Melanocyte of skin (primary cell): ENCODE measurements around the gene MED19. TPM values are rescaled to one million over a fixed set of nuclear protein-coding genes. Genes with fewer than 3 reads are reported as not detected.

Source experiments
- small RNA-seq, 2 donors: library from RNA; depleted of rRNA; stranded (forward); fragments of <200 nt; gene quantifications; one replicate each; pipeline ENCODE3, GENCODE V24; 2012
- total RNA-seq, 2 donors: library from RNA; depleted of rRNA; stranded (reverse); fragments of >200 nt; gene quantifications; 2 replicates each; pipeline ENCODE4 v1.2.3, GENCODE V29; 2012

Gene MED19, protein sequence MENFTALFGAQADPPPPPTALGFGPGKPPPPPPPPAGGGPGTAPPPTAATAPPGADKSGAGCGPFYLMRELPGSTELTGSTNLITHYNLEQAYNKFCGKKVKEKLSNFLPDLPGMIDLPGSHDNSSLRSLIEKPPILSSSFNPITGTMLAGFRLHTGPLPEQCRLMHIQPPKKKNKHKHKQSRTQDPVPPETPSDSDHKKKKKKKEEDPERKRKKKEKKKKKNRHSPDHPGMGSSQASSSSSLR
- 10 to 100 TPM; 12.7 to 17.3 TPM for total RNA-seq

DNA sequence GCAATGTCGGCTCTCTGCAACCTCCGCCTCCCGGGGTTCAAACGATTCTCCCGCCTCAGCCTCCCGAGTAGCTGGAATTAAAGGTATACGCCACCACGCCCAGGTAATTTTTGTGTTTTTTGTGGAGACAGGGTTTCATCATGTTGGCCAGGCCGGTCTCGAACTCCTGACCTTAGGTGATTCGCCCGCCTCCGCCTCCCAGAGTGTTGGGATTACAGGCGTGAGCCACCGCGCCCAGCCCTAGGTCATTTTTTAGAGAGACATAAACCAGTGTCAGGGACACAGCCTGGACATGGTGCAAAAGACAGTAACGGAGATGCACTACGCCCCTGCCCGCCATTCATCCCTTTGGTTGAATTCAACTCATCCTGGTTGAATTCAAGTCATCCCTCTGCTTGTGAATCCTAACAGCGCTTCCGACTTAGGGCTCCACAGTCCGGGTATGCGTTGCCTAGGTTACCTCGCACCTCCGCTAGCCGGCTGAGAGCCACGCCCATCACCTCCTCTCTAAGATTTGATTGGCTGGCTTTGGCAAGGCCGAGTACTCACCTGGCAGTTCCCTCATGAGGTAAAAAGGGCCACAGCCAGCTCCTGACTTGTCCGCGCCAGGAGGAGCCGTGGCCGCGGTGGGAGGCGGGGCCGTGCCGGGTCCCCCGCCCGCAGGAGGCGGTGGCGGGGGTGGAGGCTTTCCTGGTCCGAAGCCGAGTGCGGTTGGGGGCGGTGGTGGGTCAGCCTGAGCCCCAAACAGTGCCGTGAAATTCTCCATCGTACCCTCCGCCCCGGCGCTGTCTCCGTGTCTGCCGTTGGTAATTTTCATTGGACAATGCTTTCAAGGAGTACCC, at the start of gene MED19:
Gene MED19, minus strand, starts transcription at position 802 of the 842 bp plus-strand sequence. Its CDS starts 36 bp downstream, at position 766.

DNA sequence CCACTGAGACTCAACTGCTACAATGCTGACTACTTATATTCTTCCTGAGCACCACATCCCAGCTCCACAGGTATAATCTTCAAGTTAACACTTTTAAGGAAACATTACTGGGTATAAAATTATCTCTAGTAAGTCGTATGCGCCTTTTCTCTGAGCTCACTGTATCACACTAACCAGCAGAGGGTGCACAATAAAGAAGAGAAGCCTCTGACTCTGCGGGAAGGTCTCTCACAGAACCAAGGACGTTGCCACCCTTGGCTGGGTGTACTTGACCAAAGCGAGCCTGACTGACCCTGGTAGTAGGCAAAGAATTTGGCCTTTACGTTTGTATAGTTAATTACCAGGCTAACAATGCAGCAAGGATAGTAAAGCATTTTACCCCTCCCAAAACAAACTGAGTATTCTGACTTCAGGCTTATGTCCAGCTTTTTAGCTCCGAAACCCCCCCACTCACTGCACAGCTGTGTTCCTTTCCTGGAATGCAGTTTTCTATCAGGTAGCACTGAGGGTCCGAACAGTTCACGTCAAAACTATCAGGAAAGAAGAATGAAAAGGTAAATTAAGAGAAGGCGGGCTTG, 39.8 kb upstream of the MED19 start, which contains the start of gene BTBD18:
Gene BTBD18, minus strand, starts transcription at position 144 of the 578 bp plus-strand sequence. CDS start 631 bp downstream, outside the sequence.

DNA sequence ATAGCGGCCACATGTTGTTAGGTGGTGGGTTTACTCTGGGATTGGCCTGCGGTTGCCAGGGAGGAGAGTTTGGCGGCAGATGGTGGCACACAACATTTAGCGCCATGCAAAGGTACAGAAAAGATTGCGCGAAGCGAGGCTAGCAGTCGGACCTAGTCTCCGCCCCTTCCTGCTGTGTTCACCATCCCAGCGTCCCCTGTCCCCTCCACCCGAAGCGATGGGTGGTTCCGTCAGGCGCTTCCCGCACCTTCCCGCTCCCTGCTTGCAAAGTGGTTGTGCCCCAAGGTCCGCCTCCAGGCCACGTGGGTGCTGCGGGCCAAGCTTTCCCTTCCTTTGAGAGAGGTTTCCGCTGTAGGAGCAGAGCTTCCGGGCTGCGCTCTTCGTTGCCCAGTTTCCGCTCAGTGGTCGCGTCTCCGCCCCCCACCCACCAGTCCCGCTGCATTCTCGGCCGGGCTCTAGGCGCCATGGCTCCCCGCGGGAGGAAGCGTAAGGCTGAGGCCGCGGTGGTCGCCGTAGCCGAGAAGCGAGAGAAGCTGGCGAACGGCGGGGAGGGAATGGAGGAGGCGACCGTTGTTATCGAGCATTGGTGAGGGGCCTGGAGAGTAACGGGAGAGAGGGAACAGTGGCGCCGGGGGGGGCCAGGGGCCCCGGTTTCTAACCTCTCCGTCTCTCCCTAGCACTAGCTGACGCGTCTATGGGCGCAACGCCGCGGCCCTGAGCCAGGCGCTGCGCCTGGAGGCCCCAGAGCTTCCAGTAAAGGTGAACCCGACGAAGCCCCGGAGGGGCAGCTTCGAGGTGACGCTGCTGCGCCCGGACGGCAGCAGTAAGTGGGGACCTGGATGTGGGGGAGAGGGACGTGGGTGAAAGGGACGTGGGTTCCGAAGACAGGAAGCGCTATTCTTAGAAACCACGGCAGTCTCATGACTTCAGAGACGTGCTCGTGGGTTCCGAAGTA, 29.4 kb upstream of the MED19 start, which contains the start of gene SELENOH:
Gene SELENOH, plus strand, starts transcription at position 360 of the 955 bp plus-strand sequence. Its CDS starts 105 bp downstream, at position 465.

DNA sequence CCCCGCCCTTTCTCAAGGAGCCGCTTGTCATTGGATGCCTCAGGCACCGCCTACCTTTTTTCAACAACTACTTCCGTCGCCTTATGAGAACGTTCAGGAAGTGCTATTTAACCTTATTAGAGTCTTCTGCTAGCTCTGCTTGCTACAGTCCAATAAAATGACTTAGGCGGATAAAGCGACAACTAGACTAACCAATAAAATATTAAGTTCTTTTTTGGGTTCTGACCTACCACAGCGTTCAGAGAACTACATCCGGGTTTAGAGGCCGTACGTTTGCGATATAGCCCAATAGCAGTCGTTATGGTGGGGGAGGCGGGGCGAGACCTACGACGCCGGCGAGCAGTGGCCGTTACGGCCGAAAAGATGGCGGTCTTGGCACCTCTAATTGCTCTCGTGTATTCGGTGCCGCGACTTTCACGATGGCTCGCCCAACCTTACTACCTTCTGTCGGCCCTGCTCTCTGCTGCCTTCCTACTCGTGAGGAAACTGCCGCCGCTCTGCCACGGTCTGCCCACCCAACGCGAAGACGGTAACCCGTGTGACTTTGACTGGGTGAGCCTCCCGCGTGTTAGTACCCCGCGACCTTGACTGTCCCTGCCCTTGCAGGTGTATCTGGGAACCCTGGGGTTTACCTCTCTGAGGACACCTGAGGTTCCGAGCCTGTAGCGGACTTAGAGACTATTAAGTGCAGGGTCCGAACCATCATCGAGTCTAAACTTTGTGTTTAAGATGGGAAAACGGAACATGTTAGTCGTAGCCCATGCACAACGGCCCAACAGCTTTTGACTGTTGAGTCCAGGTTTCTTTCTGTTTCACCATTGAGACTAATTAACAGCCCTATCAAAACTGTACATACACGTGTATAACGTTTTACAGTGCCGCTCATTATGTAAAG, 488 bp upstream of the MED19 start, which contains the start of gene TMX2:
Gene TMX2, plus strand, starts transcription at position 338 of the 895 bp plus-strand sequence. Its CDS starts 26 bp downstream, at position 364.

DNA sequence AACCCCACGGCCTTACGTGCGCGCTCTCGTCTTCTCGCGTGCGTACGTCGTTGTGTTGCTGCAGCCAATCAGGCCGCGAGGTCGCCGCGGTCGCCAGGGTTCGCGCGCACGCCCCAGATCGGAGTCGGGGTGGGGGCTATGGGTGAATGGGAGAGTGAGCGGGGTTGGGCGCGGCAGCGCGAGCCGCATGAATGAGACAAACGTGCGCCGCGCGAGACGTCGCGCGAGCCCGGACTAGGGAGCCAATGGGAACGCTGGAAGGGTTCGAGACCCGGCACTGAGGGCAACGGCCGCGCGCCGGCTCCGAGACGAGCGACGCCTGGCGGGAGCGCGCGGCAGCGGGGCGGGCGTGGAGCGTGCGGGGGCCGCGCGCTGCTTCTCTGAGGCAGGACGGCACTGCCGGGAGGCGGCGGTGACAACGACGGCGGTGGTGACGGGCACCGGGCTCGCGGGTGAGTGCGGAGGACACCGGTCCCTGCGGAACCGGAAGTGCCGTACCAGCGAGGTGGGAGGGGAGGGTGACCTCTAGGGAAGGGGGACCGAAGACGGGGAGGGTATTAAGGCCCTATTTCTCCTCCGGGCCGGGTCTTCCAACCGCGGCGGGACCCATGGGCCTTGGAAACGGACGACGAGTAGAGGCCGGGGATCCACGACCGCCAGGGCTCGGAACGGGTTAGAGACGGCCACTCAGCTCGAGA, 44.1 kb downstream of the MED19 start, which contains the start of gene ZDHHC5:
Gene ZDHHC5, plus strand, starts transcription at position 379 of the 698 bp plus-strand sequence. CDS start 4,977 bp downstream, outside the sequence.

GRCh38 chr11:57657194-57658022, 54.6 kb downstream of the MED19 start, which contains the start of gene CLP1:
Gene CLP1 (plus strand): TSS chr11:57657762. CDS start chr11:57659477, 1,715 bp downstream.

Small RNAs within 50 kb of the gene (small RNA-seq; reads per million reads assigned to genes)
- gene TMX2-CTNND1 = 0 reads per million in 2 donors

Other genes with a start within 250 kb of the MED19 start
- gene SLC43A1, start 196.5 kb downstream of the MED19 start, total RNA-seq = 10 to 100 TPM in 1 of 2 donors, 1 to 10 TPM in 1; 5.2 to 17.0 TPM
- 10 to 100 TPM; 19.6 to 72.9 TPM for gene TIMM10, start 181.5 kb downstream of the MED19 start, total RNA-seq
- gene SMTNL1, start 174.6 kb downstream of the MED19 start, total RNA-seq = not detected
- gene UBE2L6, start 144.5 kb downstream of the MED19 start, total RNA-seq = 100 to 1,000 TPM; 169 to 295 TPM
- gene SERPING1, start 114.5 kb downstream of the MED19 start, total RNA-seq = 1 to 10 TPM; 8.3 to 8.9 TPM
- gene YPEL4, start 62.3 kb downstream of the MED19 start, total RNA-seq = 1 to 10 TPM in 1 of 2 donors, under 1 TPM in 1; 0.33 to 1.4 TPM
- 10 to 100 TPM; 14.1 to 26.6 TPM for gene CLP1, start 54.5 kb downstream of the MED19 start, total RNA-seq
- 10 to 100 TPM; 42.3 to 56.3 TPM for gene ZDHHC5, start 44.1 kb downstream of the MED19 start, total RNA-seq
- 100 to 1,000 TPM in 1 of 2 donors, 10 to 100 TPM in 1; 91.9 to 141 TPM for gene TMX2, start 378 bp upstream of the MED19 start, total RNA-seq
- 10 to 100 TPM; 67.6 to 82.2 TPM for gene SELENOH, start 29.3 kb upstream of the MED19 start, total RNA-seq
- gene BTBD18, start 39.6 kb upstream of the MED19 start, total RNA-seq = not detected
- 100 to 1,000 TPM; 119 to 165 TPM for gene CTNND1, start 49.6 kb upstream of the MED19 start, total RNA-seq